GM12892 (cell line): Measurements from ENCODE around the gene NME7.
"Not testable (repeated sequence)": the region's sequence is repeated elsewhere in the genome, so short reads cannot be mapped to it uniquely, and the experiment has no call there.

Experiments
- POLR2AphosphoS5 ChIP-seq: IDR thresholded peaks from 2 replicates; pipeline ENCODE4 v1.6.1; 2011; ENCODE audit warnings: low read depth, low read length, control low read depth
- TAF1 ChIP-seq: IDR thresholded peaks from 2 replicates; pipeline ENCODE4 v1.6.1; 2011; ENCODE audit warnings: low read depth, mild to moderate bottlenecking, control low read depth, low read length, borderline replicate concordance

DNA sequence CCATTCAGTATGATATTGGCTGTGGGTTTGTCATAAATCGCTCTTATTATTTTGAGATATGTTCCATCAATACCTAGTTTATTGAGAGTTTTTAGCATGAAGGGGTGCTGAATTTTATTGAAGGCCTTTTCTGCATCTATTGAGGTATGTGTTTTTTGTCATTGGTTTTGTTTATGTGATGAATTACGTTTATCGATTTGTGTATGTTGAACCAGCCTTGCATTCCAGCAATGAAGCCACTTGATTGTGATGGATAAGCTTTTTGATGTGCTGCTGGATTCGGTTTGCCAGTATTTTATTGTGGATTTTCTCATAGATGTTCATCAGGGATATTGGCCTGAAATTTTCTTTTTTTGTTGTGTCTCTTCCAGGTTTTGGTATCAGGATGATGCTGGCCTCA, 86.0 kb downstream of the NME7 start:
- TF ChIP-seq TAF1, POLR2AphosphoS5: not testable (repeated sequence)
